Cardiac fibroblast (primary cell): ENCODE data around the gene CALHM4.

Experiments used
- DNase-seq, 2 donors: peaks; one replicate each; pipeline versions ENCODE4 v3.0.0 to v3.0.0-alpha.2; 2010; ENCODE audit warnings: low read depth in 2 of 2
- H3K4me3 ChIP-seq, 2 donors: replicated peaks in 1 of 2; 1 replicate in 1 of 2; 2 replicates in 1 of 2; pipeline ENCODE4 v1.5.1; 2011; ENCODE audit warnings: low read depth in 2 of 2, low read length in 2 of 2, mild to moderate bottlenecking in 2 of 2, moderate library complexity in 1 of 2
- CTCF ChIP-seq: IDR thresholded peaks from one replicate; pipeline ENCODE4 v1.5.1; 2011; ENCODE audit warnings: low read depth, mild to moderate bottlenecking, low read length, inconsistent platforms

Gene CALHM4

DNA sequence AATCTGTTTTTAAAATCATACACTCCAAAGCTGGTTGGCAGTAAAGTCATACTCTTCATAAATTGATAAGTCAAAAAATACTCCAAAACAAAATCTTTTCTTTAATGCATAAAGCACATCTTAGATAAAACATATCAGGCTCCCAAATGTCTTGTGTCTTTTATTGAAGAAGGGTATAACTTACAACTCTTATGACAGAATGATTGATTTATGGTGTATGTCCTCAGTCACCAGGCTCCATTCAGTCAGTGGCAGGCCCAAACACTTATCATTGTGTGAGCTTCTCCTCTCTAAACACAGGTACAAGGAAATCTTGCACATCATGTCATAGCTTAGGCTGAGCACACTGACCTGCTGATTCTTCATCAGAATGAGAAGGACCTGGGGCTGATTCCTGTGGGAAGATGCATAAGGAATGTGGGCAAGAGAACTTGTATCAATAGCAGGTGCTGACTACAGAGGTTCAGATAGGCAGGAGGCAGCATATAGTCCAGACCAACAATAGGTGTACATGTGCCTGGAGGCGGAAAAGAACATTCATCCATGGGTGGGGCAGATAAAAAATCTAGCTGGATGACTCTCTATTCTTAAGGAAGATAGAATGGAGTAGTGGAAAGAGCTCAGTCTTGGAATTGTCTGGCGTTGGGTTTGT is 40.2 kb upstream of the CALHM4 start:
- TF ChIP-seq CTCF = no peak
- H3K4me3 ChIP-seq = peak overlapping the region; percentile 51 to 62
- DNase-seq = no peak

- peak overlapping the region in 1 of 2 donors; percentile 15 for H3K4me3 ChIP-seq
- TF ChIP-seq CTCF = no peak
- DNase-seq = no peak
These were observed 39.4 kb upstream of the CALHM4 start for GRCh38 chr6:116514111-116514510.

DNA sequence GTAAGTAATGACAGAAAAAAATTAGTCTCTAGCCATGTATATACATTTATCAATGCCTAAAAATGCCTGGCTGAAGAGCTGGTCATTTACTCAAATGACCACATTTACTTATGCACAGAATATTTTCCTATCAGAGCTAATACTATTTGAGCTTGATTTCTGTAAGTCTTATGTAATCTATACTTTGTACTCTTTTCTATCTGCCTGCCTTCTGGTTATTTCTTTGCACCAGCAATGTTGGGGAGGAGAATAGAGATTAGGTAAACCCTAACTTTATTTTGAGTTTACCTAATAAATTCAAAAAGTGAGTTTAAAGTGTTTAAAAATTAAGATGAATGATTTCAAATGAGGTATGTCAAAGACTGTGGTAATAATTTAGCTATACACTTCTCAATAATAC is 38.4 kb upstream of the CALHM4 start:
- H3K4me3 ChIP-seq = no peak overlapping the region
- DNase-seq = no peak

DNA sequence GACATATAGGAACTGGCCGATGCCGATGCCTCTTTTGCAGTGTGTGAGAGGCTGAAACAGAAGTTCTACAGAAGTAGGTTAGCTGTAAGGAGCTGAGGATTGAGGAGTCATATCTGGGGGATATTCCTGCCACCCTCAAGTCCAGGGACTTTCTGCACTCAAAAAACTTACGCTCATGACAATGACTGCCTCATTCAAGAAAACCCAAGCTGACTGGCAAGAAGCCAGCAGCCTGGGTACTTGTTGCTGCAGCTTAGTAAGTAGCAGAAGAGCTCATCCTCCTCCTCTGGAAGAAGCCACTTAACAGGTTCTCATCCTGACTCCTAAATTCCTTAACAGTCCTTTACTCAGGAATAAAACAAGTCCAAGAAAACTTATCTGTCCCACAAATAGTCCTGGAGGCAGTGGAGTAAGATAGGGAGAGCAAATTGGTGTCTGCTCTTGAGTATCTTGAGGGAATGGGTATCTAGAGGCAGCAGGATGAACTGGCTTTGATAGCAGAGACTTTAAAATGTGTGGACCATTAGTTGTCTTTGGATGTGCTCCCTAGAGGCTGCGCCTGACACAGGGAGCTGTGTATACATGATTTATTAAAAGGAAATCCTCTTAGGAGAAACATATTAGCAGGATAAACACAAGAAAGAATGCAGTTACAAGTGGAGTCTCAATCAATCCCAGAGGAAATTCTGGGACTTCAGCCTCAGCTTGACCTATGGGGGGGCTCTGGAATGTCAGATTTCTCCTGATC is 34.8 kb upstream of the CALHM4 start:
- peak in 1 of 2 donors; percentile 12 for DNase-seq
- TF ChIP-seq CTCF = no peak
- H3K4me3 ChIP-seq = no peak overlapping the region

More for the DNA sequence above, 38.4 kb upstream of the CALHM4 start:
- no peak for TF ChIP-seq CTCF

GRCh38 chr6:116522896-116523295 is 30.7 kb upstream of the CALHM4 start:
- H3K4me3 ChIP-seq = no peak overlapping the region
- DNase-seq = no peak
- TF ChIP-seq CTCF = no peak

GRCh38 chr6:116524236-116524635 is 29.3 kb upstream of the CALHM4 start:
- no peak for TF ChIP-seq CTCF
- DNase-seq = no peak
- no peak overlapping the region for H3K4me3 ChIP-seq
